B cell (primary cell): ENCODE data around the gene ARHGAP23.

Experiments used
- CTCF ChIP-seq: fragments of 200-600 bp; IDR thresholded peaks from one replicate; pipeline ENCODE4 v1.8.0; 2022; ENCODE audit warnings: antibody characterized with exemption, mild to moderate bottlenecking
- EZH2 ChIP-seq: IDR thresholded peaks from 2 replicates; pipeline ENCODE4 v1.6.1; 2012; ENCODE audit warnings: borderline replicate concordance, low read depth, mild to moderate bottlenecking, moderate library complexity, low read length; ENCODE audit not compliant: insufficient read depth, poor library complexity, severe bottlenecking

- TF ChIP-seq CTCF (peak; percentile 39), EZH2 (no peak)
Observed at GRCh38 chr17:38559051-38559879, 131.0 kb downstream of the ARHGAP23 start.
